ENCODE data around the gene EFNA4.

Gene EFNA4

DNA sequence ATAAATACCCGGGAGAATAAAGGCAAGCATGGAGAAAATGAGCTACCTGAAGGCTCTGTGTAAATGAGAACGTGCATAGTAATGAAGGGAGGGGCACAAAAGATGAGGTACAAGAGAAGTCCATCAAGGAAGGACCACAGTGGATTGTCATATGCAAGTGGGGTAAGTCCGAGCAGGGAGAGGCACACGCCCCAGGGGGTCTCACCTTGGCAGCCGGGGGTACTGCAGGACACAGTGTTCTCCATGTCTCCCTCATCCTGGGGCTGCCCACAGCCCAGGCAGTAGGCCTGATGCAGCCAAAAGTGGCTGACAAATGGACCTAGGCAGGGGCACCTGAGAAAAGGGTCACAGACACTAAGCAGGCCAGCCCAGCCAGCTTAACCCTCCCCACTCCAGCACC is 39.9 kb upstream of the EFNA4 start:
- Mint-ChIP-seq H3K27ac (no peak overlapping the region), H3K36me3 (ENCODE audit: low read depth) (no peaks in the 10 kb centered on the region), H3K4me3 (no peak overlapping the region), H3K9me3 (no peaks in the 10 kb centered on the region), H3K27me3 (ENCODE audit: low read depth) (peaks cover 11% of the 10 kb centered on the region), H3K4me1 (peaks cover 13% of the 10 kb centered on the region)
- TF ChIP-seq, protein P1, sequence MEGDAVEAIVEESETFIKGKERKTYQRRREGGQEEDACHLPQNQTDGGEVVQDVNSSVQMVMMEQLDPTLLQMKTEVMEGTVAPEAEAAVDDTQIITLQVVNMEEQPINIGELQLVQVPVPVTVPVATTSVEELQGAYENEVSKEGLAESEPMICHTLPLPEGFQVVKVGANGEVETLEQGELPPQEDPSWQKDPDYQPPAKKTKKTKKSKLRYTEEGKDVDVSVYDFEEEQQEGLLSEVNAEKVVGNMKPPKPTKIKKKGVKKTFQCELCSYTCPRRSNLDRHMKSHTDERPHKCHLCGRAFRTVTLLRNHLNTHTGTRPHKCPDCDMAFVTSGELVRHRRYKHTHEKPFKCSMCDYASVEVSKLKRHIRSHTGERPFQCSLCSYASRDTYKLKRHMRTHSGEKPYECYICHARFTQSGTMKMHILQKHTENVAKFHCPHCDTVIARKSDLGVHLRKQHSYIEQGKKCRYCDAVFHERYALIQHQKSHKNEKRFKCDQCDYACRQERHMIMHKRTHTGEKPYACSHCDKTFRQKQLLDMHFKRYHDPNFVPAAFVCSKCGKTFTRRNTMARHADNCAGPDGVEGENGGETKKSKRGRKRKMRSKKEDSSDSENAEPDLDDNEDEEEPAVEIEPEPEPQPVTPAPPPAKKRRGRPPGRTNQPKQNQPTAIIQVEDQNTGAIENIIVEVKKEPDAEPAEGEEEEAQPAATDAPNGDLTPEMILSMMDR (IDR thresholded peaks at IDR 0.05; ENCODE audit: unreplicated experiment in 3 of 3): no peak

DNA sequence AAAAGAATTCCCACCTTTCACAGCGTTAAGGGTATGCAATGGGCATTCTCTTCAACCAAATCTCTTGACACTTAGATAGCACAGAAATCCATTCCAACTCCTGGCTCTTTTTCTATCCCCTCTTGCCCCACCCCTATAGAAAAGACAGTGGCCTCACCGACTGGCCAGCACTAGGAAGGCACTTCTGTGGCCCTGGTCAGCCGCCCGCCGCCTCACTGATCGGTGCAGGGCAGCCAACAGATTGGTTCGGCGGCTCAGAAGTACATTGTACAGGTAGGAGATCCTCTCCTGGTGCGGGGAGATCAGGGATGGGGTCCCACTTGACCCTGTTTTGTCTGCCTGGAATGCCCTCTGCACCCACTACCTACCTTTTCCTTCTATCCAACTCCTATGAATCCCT is 39.2 kb upstream of the EFNA4 start:
- H3K4me1 Mint-ChIP-seq: peaks cover 9% of the 10 kb centered on the region
- no peak overlapping the region for H3K4me3 Mint-ChIP-seq
- H3K27ac Mint-ChIP-seq: no peak overlapping the region
- peaks cover 11% of the 10 kb centered on the region for H3K27me3 Mint-ChIP-seq (ENCODE audit: low read depth)
- H3K36me3 Mint-ChIP-seq (ENCODE audit: low read depth): no peaks in the 10 kb centered on the region
- no peaks in the 10 kb centered on the region for H3K9me3 Mint-ChIP-seq
- TF ChIP-seq, protein P1 (IDR thresholded peaks at IDR 0.05; ENCODE audit: unreplicated experiment in 3 of 3): no peak

DNA sequence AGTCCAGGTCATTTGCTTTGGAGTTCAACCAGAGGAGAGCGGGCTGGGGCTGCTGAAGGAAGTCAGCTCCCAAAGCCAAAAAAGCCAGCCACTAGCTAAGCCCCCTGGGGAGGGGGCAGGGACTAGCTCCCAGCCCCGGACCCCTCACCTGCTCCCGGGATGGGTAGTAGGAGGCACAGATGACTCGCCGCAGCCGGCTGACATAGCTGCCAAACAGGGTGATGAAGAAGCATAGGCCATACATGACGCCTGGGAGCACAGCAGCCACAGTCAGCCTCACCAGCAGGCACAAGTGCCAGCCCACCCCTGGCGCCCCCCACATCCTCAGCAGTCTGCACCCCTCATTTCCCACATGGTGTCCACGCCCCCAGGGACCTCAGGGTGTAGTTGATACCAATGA is 37.4 kb upstream of the EFNA4 start:
- no peaks in the 10 kb centered on the region for H3K36me3 Mint-ChIP-seq (ENCODE audit: low read depth)
- H3K27me3 Mint-ChIP-seq (ENCODE audit: low read depth): peaks cover 11% of the 10 kb centered on the region
- no peak overlapping the region for H3K27ac Mint-ChIP-seq
- H3K4me3 Mint-ChIP-seq: no peak overlapping the region
- no peaks in the 10 kb centered on the region for H3K4me1 Mint-ChIP-seq
- TF ChIP-seq, protein P1 (IDR thresholded peaks at IDR 0.05; ENCODE audit: unreplicated experiment in 3 of 3): no peak
- no peaks in the 10 kb centered on the region for H3K9me3 Mint-ChIP-seq

DNA sequence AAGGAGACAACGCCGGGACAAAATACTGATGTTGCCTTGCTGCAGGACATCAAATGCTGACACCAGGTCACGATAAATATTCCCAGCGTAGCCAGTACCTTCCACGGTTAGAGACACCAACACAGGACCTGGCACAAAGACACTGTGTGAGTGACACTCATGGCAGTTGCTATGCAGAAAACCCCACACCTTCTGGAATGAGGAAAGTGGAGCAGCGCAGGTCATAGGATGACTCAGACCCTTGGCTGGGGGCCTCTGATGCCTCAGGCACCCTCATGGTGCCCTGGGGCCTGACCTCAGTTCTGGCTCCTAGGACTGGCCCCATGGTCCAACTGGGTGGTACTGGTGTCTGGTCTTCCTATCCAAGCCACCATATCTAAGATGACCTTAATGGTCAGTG is 37.0 kb upstream of the EFNA4 start:
- no peak overlapping the region for H3K4me3 Mint-ChIP-seq
- H3K27me3 Mint-ChIP-seq (ENCODE audit: low read depth): peaks cover 11% of the 10 kb centered on the region
- H3K27ac Mint-ChIP-seq: no peak overlapping the region
- TF ChIP-seq, protein P1 (IDR thresholded peaks at IDR 0.05; ENCODE audit: unreplicated experiment in 3 of 3): no peak
- no peaks in the 10 kb centered on the region for H3K4me1 Mint-ChIP-seq
- no peaks in the 10 kb centered on the region for H3K36me3 Mint-ChIP-seq (ENCODE audit: low read depth)
- no peaks in the 10 kb centered on the region for H3K9me3 Mint-ChIP-seq

DNA sequence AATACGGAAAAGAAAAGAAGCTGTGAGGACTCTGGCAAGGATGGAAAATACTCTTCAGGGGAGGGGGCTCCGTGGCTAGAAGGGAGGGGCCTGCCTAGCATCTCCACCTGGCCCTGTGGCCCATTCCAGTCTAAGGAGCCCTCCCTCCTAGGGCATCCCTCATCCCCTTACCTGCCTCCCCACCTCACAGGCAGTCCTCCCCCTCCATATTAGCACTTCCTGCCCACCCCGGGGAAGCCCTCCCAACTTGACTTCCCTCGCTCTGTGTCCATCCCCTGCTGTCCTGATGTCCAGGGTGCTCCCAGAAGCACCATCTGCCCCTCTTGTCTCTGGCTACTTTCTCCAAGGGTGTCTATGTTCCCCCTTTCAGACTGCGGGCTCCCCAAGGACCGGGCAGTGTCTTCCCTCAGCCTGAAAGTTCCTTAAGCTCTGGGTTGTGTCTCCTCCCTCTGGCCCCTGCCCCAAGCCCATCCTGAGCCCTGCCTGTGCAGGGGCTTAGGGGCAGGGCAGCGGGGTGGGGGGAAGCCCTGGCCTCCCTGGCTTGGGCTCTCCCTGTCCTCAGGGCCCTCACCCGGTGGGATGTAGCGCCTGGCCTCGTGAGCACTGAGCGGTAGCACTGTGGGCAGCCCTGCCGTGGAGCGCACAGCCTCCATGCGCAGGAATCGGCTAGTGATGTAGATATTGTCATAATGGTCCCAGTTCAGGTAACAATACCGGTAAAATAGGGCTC is 33.9 kb upstream of the EFNA4 start:
- H3K27me3 Mint-ChIP-seq (ENCODE audit: low read depth): no peaks in the 10 kb centered on the region
- H3K27ac Mint-ChIP-seq: no peak overlapping the region
- H3K36me3 Mint-ChIP-seq (ENCODE audit: low read depth): no peaks in the 10 kb centered on the region
- no peaks in the 10 kb centered on the region for H3K9me3 Mint-ChIP-seq
- H3K4me1 Mint-ChIP-seq: no peaks in the 10 kb centered on the region
- H3K4me3 Mint-ChIP-seq: no peak overlapping the region
- TF ChIP-seq, protein P1 (IDR thresholded peaks at IDR 0.05; ENCODE audit: unreplicated experiment in 3 of 3): no peak

DNA sequence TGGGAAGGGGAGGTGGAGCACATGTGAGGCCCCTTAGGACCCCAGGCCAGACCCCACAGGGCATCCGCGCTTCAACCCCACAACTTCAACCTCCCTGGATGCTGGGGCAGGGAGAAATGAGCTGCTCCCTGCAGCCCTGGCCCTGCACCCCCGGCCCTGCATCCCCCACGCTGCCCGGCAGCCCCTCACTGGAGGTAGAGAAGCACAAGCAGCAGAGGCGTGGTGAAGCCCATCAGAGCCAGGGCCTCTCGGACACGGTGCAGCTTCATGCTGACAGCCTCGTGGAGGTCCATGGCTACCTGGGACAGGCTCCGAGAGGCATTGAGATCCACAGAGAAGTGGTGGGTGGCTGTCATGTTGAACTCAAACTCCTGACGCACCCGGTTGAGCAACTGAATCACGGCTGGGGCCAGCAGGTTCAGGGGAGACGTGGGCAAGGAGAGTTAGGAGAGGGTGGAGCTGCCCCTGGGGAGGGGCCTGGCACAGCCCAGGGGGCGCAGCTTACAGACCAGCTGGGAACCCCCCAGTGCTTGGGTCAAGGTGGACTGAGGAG is 33.2 kb upstream of the EFNA4 start:
- no peaks in the 10 kb centered on the region for H3K9me3 Mint-ChIP-seq
- no peak overlapping the region for H3K27ac Mint-ChIP-seq
- no peak overlapping the region for H3K4me3 Mint-ChIP-seq
- no peaks in the 10 kb centered on the region for H3K27me3 Mint-ChIP-seq (ENCODE audit: low read depth)
- TF ChIP-seq, protein P1 (IDR thresholded peaks at IDR 0.05; ENCODE audit: unreplicated experiment in 3 of 3): no peak
- H3K4me1 Mint-ChIP-seq: no peaks in the 10 kb centered on the region
- H3K36me3 Mint-ChIP-seq (ENCODE audit: low read depth): no peaks in the 10 kb centered on the region
